ENCODE results near the gene BANF2. TPM values are rescaled to one million over a fixed set of nuclear protein-coding genes. Genes with fewer than 3 reads are reported as not detected.

Gene BANF2
- total RNA-seq, 1 experiment from 2014 or later: not detected

GRCh38 chr20:17676942-17677341 is 22.8 kb upstream of the BANF2 start:
- Histone ChIP-seq H4K20me1 (ENCODE audit: insufficient read depth) (no peaks in the 10 kb centered on the region), H2AFZ (ENCODE audit: low read depth, low read length, poor library complexity, severe bottlenecking) (no peak overlapping the region), H3K9me2 (ENCODE audit: insufficient read depth) (no peaks in the 10 kb centered on the region), H3K79me2 (ENCODE audit: insufficient read depth, low read length) (peaks cover 87% of the 10 kb centered on the region), H3K36me3 (ENCODE audit: control insufficient read depth in 1 of 2, insufficient read depth in 2 of 2, low read length in 2 of 2) (peaks cover 15 to 21% of the 10 kb centered on the region in 2 experiments; a peak in 2 of 4 replicates), H3K9me3 (ENCODE audit: control insufficient read depth in 1 of 2, insufficient read depth in 1 of 2, low read depth in 1 of 2, low read length in 2 of 2) (no peaks in the 10 kb centered on the region), H3K9ac (ENCODE audit: low read length) (no peak overlapping the region), H3K4me1 (ENCODE audit: control insufficient read depth in 1 of 2, insufficient read depth in 2 of 2, low read length in 2 of 2) (peaks cover 18 to 25% of the 10 kb centered on the region in 2 experiments), H3K27ac (ENCODE audit: low read depth, low read length) (no peak overlapping the region), H3K4me2 (ENCODE audit: low read length) (no peak overlapping the region), H3K4me3 (replicated peaks in 1 of 2; ENCODE audit: low read depth in 1 of 2, low read length in 2 of 2) (no peak overlapping the region), H3K27me3 (ENCODE audit: insufficient read depth, low read length) (no peaks in the 10 kb centered on the region)
- ChIA-PET RAD21 (ENCODE audit: low non-redundant PET in 1 of 2, low total read pairs in 2 of 2, uncharacterized antibody in 2 of 2, unreplicated experiment in 2 of 2) (no interaction called here), POLR2A (no interaction called here), CTCF (interaction anchor here (0.7 kb wide), 1 partner anchor 111 kb away, joined by 3 read pairs; no protein-coding TSS in a partner anchor)
- no peak for ATAC-seq
- intact Hi-C loops (cut with micrococcal nuclease): no loop called here
- BruUV-seq (replicated peaks): no TSS peak
- no peak for DNase-seq (ENCODE audit: low read depth, low spot score)
- no peak for TF ChIP-seq MAX (IDR thresholded peaks at IDR 0.05)
- no peak for TF ChIP-seq YY1 (IDR thresholded peaks at IDR 0.05; ENCODE audit: extremely low read depth, insufficient replicate concordance, low read depth, low read length)
- TF ChIP-seq ZNF274 (IDR thresholded peaks at IDR 0.05; ENCODE audit: low read depth, low read length): no peak
- no peak for TF ChIP-seq FOSL1 (IDR thresholded peaks at IDR 0.05; ENCODE audit: low read depth)
- TF ChIP-seq SP1 (IDR thresholded peaks at IDR 0.05; ENCODE audit: low read depth): no peak
- no peak for TF ChIP-seq JUND (IDR thresholded peaks at IDR 0.05)
- TF ChIP-seq REST (IDR thresholded peaks at IDR 0.05; ENCODE audit: low read depth): no peak
- TF ChIP-seq POLR2AphosphoS5 (IDR thresholded peaks at IDR 0.05; ENCODE audit: low read depth, low read length): no peak
- TF ChIP-seq ATF3 (IDR thresholded peaks at IDR 0.05): no peak
- TF ChIP-seq CBX3 (IDR thresholded peaks at IDR 0.05; ENCODE audit: low read depth): no peak

All from HCT116 (cell line).